HG02763 (cell line): Measurements from ENCODE around the gene SFMBT2.

Experiments
- ATAC-seq: cut with Tn5 transposase; IDR thresholded peaks from one replicate; pipeline ENCODE4 v1.9.1; 2021; ENCODE audit warnings: mild to moderate bottlenecking, moderate library complexity; ENCODE audit not compliant: unreplicated experiment

The SFMBT2 gene

GRCh38 chr10:7161484-7162250 is 249.2 kb downstream of the SFMBT2 start:
- ATAC-seq = no peak

DNA sequence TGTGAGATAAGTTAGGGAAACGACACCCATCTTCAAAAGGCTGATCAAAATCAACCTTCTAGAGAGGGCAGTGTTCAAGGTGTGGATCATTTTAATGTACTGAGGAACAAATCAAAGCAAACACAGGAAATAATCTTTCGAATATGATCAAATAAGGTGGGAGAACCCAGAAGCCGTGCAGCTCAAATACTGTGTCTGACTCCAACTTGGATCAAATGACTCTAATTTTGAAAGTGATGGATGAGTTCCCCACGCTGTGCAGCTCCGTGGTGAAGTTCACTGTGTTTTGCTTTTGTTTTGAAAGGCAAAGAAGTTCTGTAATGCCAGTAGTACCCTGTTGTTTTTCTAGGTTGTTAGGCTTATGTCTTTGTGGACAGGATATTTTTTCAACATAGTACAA is 250.9 kb downstream of the SFMBT2 start:
- ATAC-seq = no peak

DNA sequence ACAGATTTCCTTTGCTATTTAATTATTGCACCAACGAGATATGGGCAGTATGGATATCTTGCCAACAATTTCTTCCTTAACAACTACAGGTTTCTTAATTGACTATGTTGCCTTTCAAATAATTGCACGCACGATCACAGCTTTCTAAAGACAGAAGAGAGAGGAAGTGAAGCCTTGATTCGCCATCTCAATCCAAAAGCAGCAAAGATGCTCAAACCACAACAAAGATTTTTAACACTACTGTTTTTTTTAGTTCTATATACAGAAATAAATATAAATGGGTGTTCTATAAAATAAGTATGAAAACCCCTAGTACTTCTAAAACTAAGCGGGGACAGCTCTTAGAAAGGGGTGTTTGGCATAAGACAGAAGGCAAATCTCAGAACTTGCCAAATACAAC is 251.3 kb downstream of the SFMBT2 start:
- no peak for ATAC-seq

- ATAC-seq = no peak
These were observed 253.7 kb downstream of the SFMBT2 start for GRCh38 chr10:7157091-7157490.

DNA sequence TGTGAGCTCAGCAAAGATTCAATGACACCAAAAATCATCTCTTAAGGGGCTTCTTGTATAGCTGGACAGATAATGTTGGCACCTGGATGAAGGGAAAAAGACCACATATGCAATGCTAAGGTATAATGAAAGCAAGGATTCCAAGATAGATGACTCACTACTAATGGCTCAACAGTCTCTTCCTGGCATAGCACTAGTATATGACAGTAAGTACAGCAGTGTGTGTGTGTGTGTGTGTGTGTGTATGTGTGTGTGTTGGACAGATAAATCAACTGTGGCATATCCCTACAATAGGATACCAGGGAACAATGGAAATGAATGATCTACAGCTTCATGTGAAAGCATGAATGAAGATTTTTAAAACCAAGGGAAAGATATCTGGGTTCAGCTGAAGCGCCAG is 257.1 kb downstream of the SFMBT2 start:
- no peak for ATAC-seq

GRCh38 chr10:7152982-7153381 is 257.9 kb downstream of the SFMBT2 start:
- no peak for ATAC-seq

GRCh38 chr10:7152341-7152740 is 258.5 kb downstream of the SFMBT2 start:
- no peak for ATAC-seq

GRCh38 chr10:7151538-7151937 is 259.3 kb downstream of the SFMBT2 start:
- ATAC-seq = no peak

- ATAC-seq = no peak
These were observed 260.5 kb downstream of the SFMBT2 start for GRCh38 chr10:7150349-7150748.

DNA sequence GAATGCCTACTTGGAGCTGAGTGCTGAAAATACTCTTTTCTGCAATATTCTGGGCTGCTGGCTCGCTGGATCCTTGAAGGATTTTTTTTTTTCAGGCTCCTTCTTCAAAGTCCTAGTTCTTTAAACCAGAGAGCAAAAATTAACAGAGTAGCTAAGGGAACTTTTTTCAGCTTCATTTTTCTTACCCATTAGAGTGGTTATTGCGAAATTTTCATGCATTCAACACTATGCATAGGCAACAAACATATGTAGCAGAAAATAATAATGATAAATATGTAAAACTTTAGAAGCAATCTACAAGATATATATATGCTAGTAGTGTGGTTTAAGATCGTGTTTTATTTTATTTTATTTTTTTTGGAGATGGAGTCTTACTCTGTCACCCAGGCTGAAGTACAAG is 264.6 kb downstream of the SFMBT2 start:
- ATAC-seq = no peak

GRCh38 chr10:7136016-7136415 is 274.8 kb downstream of the SFMBT2 start:
- no peak for ATAC-seq

- ATAC-seq = no peak
These were observed 275.6 kb downstream of the SFMBT2 start for GRCh38 chr10:7135188-7135587.

DNA sequence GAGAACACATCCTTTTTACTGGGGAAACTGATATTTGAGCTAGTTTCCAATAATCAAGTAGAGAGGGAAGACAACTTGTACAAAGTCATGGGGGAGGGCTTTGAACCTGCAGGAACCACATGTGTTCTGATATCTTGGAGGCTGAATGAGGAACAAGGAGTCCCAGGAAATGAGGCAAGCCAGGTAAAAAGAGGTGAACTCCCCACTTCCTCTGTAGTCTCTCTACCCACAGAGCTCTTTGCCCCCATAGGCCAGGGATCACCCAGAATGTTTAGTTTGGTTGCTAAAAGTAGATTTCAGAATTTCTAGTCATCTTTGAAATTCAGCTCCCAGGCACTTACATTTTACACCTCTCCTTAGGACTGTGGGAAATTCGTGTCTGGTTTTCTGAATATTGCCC is 276.4 kb downstream of the SFMBT2 start:
- ATAC-seq = no peak

DNA sequence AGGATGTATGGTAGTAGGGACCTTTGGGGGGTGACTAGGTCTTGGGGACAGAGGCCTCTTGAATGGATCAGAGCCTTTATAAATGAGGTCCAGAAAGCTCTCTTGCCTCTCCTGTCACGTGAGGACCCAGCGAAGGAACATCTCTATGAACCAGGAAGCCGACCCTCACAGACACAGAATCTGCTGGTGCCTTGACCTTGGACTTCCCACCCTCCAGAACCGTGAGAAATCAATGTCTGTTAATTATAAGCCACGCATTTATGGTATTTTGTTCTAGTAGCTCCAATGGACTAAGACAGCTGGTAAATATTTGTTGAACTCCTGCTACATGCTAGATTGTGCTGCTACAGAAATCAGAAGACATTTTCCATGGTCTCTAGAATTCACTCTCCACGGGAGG is 276.9 kb downstream of the SFMBT2 start:
- no peak for ATAC-seq

- no peak for ATAC-seq
These were observed 277.6 kb downstream of the SFMBT2 start for GRCh38 chr10:7133278-7133677.

- no peak for ATAC-seq
These were observed 280.5 kb downstream of the SFMBT2 start for GRCh38 chr10:7130191-7130911.

- ATAC-seq = no peak
These were observed 287.1 kb downstream of the SFMBT2 start for GRCh38 chr10:7123774-7124173.

DNA sequence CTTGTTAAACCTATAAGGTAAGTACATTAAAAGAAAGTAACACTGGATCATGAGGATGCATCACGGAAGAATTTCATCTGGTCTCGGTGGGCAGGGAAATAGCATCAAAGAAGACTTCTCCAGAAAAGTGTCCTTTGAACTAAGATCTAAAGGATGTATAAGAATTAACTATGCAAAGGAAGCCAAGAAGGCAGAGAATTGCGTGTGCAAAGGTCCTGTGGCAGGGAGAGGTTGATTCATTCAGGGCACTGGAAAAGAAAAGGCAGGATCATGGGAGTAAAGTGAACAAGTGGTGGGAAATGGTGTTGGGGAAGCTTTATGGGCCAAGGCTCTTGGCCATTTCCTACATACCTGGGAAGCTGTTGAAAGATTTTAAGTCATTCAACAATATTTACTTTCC is 288.3 kb downstream of the SFMBT2 start:
- ATAC-seq = no peak

GRCh38 chr10:7121154-7121797 is 289.6 kb downstream of the SFMBT2 start:
- no peak for ATAC-seq

DNA sequence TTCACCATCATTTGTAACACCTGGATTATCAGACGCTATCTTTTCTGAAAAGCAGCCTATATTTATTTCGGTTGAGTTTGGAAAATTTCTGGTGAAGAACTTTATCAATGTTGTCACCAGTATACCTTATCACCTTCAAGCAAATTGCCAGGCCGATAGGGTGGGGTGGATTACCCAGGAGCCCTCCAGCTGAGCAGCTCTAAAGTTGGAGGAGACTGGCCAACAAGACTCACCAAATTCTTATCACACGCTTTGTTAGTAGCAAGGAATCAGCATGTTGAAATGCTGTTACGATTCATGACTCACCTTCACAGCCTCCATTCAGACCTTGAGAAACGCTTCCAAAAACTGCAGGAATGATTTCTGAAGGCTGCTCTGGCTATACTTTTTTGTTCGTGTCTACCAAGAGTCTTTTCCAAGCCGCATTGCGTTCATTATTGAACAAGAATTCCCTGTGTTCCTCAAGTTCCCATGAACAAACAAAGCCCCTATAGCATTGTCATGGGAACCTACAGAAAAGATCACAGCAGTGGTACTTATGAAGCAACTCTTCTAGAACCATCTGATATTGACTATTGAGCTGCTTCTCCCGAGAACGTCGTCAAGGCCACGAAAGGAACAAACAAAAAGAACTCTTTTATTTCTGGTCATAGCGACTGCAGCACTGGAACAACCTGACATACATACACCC is 291.4 kb downstream of the SFMBT2 start:
- no peak for ATAC-seq
